GM19099 (cell line): Measurements from ENCODE around the gene HEATR5B.

ENCODE experiments used
- POLR2A ChIP-seq: IDR thresholded peaks from 3 replicates; pipeline ENCODE4 v1.6.1; 2011; ENCODE audit warnings: low read depth; ENCODE audit not compliant: insufficient read length; ENCODE audit errors: extremely low read depth

HEATR5B gene

GRCh38 chr2:37020887-37021796 is 63.0 kb downstream of the HEATR5B start:
- TF ChIP-seq POLR2A = no peak

GRCh38 chr2:37020212-37020886 is 63.8 kb downstream of the HEATR5B start:
- TF ChIP-seq POLR2A = no peak

GRCh38 chr2:37013315-37013641 is 70.9 kb downstream of the HEATR5B start:
- no peak for TF ChIP-seq POLR2A

GRCh38 chr2:37011130-37011529 is 73.0 kb downstream of the HEATR5B start:
- no peak for TF ChIP-seq POLR2A

- TF ChIP-seq POLR2A = no peak
Observed at GRCh38 chr2:37005118-37005868, 78.9 kb downstream of the HEATR5B start.

- TF ChIP-seq POLR2A = no peak
Observed at GRCh38 chr2:37000988-37001556, 83.1 kb downstream of the HEATR5B start.

GRCh38 chr2:37000318-37000717 is 83.9 kb downstream of the HEATR5B start:
- no peak for TF ChIP-seq POLR2A

GRCh38 chr2:36993841-36994620 is 90.1 kb downstream of the HEATR5B start:
- TF ChIP-seq POLR2A = no peak

GRCh38 chr2:36988008-36988407 is 96.2 kb downstream of the HEATR5B start:
- no peak for TF ChIP-seq POLR2A

GRCh38 chr2:36982467-36982866 is 101.7 kb downstream of the HEATR5B start:
- TF ChIP-seq POLR2A = no peak

- no peak for TF ChIP-seq POLR2A
Observed at GRCh38 chr2:36981911-36982310, 102.3 kb downstream of the HEATR5B start.

- TF ChIP-seq POLR2A = no peak
Observed at GRCh38 chr2:36976065-36976464, 108.1 kb downstream of the HEATR5B start.

GRCh38 chr2:36975306-36975705 is 108.9 kb downstream of the HEATR5B start:
- no peak for TF ChIP-seq POLR2A

- no peak for TF ChIP-seq POLR2A
Observed at GRCh38 chr2:36973320-36973719, 110.9 kb downstream of the HEATR5B start.
